NCI-H446 treated with DMSO at 0.1 percent for 48 hours (cell line): ENCODE results near the gene L1CAM.

Experiments
- DNase-seq: peaks from one replicate; lab custom pipeline; 2025; lab: John Stamatoyannopoulos, UW

The L1CAM gene

DNA sequence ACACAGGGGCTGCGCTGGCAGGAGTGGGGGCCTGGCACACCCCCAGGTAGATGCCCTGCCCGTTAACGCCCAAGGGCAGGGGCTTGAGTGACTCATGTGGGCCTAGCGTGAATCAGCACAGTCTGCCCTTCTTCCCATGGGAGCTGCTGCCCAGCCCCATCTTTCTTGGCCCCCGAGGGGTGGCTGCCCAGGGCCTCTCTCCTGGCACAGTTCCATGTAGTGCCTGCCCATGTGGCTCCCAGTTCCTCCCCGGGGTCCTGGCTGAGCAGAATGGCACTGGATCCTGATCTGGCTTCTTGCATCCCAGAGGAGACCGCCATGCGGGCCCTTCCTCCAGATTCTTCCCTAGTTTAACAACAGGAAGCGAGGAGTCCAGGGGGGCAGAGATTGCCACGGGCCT is 16.4 kb upstream of the L1CAM start:
- DNase-seq = no peak

DNA sequence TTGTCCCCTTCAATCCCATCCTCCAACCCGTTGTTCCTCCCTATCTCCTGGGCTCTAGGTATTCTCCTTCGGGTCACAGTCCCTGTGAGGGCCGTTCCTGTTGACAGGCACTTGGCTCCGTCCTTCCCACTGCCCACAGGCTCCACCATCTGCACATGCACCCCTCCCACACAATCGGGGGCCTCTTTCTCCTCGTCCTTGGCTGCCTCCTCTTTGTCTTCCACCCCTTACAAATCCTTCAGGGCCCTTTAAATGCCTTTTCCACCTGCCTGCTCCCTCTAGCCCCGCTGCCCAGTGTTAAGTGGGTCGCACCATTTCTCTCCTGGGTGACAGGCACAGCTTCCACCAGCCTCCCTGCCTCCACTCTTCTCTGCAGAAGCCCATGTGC is 15.8 kb upstream of the L1CAM start:
- no peak for DNase-seq

DNA sequence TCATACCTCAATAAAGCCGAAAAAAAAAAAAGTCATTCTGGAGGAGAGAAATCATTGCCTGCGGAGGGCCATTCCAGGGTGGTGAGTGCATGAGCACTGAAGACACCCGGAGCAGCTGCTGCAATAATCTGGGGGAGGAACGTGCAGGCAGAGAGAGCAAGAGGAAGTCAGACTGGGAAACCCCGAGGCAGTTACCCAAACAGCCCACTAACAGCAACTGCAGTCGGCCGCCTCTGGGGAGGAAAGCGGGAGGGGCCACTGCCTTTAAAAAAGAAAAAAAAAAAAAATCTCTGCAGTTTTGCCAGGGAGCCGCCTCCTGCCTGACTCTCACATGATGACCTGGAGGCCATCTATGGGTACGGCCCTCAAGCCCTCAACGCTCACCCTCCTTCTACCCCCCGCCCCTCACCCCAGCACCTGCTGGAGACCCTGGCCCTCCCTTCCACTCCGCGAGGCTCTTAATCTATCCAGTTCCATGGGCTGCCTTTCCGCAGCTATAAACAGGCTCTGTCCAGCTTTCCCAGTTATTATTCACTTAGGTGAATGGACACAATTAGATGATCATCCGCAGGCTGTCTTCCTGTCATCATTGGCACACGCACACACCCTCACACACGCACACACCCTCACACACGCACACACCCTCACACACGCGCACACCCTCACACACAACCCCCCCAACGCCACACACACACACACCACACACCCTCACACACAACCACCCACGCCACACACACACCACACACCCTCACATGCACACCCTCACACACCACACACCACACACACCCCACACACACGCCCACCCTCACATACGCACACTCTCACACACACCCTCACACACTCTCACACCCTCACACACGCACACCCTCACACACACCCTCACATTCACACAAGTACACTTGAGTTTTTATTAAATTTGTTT is 15.1 kb upstream of the L1CAM start:
- no peak for DNase-seq

DNA sequence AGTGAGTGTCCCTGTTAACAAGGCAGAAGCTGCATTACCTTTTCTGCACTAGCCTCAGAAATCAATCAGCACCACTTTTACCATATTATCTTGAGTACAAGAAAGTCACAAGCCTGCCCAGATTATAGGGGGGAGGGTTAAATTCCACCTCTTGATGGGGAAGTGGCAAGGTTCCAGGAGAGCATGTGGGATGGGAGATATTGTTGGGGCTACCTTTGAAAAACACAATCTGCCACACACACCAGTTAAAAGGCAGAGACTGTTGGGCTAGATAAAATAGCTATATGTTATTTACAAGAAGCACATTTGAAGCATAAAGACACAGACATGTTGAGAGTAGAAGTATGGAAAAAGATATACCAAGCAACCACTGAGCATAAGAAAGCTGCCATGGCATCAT is 11.9 kb upstream of the L1CAM start:
- no peak for DNase-seq

DNA sequence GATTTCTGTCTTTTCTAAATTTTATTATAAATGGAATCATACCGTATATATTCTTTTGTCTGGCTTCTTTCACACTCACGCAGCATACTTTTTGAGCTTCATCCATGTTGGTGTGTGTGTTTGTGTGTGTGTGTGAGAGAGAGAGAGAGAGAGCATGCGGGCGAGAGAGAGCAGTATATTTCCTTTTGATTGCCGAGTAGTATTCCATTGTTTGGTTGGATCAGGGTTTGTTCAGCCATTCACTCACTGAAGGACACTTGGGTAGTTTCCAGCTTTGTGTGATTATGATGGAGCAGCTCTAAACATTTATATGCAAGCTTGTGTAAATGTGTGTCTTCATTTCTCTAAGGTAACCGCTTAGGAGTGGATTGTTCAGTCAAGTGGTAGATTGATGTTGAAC is 3.1 kb upstream of the L1CAM start:
- DNase-seq = no peak

DNA sequence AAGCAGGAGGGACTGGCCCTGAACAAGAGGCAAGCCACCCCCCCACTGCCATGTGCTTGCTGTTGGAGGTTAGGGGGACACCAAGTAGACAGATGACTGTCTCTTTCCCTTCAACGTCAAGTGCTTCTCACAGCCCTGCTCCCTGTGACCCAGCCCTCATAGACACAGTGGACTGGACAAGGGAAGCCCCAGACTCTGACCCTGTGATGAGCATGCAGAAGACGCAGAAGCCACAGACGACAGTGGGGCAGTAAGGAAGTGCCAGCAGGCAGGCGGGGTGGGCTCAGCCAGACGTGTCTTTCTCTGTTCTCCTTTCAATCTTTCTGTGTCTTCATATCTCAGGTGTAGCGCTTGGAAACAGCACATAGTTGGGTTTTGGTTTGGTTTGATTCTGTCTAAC is 2.4 kb upstream of the L1CAM start:
- no peak for DNase-seq

DNA sequence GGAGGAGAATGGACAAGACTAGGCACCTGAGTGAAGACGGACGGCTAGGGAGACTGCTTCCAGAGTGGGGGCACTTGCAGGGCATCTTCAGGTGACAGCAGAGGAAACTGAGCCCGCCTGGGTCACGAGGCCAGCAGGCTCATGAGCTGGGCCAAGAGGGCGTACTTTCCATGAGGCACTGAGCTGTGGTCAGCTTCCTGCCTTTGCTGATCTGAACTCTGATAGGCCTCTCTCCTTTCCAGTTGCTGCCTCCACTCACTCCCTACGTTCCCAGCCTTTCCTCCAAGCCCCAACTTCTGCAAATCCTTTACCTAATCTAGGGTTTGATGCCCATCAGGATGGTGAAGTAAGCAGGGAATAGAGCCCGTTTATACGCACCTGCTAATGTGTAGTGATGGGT is 1.4 kb upstream of the L1CAM start:
- no peak for DNase-seq

DNA sequence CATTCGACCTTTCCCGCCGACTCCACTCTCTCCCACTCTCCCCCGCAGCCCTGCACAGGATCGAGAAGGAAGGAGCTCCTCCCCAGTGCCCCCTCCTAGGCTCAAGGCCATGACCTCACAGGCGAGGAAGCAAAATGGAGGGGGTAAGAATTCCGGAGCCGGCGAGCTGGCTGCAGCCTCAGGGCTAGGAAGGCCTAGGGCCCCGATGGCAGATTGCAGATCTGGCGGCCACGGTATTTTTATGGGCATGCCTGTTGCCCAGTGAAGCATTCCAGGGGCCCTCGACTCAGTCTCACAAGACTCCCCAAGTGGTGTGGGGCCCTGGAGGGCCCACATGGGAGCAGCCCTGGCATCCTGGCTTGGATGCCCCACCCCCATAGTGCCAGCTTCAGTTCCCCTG is 942 bp upstream of the L1CAM start:
- no peak for DNase-seq

DNA sequence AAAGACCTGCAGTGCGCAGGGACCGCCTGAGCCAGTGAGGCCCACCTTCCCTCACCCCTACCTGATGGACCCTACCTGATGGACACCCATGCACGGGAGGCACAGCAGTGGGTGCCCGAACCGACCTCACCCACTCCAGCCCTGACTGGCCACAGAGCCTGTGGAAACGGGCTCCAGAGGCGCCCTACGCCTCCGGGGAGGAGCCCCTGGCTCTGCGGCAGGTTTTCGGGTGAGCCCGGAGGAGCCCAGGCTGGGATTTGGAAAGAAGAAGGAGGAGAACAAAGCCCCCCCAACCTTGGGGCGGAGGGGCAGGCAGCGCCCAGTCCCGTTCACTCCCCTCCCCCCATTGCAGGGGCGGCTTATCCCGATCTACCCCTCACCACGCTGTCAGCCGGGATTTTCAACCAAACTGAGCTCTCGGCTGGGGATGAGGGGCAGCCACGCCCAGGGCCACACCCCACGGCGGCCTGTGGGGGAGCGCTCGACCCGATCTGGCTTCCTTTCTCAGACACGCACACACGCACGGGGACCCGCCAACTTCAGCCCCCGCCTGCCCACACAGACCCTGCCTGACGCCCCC is 675 bp downstream of the L1CAM start:
- no peak for DNase-seq

DNA sequence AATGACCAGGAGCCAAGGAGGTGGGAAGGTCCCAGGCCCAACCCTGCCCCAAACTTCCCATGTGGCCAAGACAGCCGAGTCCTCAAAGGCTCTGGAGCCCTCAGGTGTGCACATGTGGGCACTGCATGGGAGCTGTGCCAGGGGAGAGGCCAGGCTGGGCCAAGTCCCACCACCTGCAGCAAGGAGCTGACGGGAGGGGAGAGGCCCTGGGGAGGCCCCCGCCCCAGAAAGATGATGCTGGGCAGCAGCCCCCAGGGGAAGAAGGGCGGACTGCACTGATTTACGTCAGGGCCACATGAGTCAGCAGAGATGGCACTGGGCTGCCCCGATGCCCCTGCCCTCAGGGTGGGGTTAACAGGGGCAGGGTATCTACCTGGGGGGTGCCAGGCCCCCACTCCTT is 1.4 kb downstream of the L1CAM start:
- no peak for DNase-seq

DNA sequence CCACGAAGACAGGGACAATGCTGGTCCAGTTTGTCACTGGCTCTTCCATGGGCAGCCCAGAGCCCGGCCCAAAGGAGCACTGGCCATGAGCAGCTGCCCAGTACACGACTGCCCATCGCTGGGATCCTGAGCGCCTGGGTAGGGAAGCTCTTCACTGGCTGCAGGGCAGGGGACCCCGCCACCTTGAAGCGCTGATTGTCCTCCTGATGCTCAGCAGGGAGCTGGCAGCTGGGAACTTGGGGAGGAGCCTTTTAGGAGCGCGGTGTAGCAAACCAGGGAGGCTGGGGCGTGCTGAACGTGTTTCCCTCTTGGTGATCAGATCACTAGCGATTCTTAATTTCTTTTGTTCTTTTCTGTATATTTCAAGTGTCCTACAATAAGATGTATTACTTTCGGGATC is 1.8 kb downstream of the L1CAM start:
- no peak for DNase-seq

DNA sequence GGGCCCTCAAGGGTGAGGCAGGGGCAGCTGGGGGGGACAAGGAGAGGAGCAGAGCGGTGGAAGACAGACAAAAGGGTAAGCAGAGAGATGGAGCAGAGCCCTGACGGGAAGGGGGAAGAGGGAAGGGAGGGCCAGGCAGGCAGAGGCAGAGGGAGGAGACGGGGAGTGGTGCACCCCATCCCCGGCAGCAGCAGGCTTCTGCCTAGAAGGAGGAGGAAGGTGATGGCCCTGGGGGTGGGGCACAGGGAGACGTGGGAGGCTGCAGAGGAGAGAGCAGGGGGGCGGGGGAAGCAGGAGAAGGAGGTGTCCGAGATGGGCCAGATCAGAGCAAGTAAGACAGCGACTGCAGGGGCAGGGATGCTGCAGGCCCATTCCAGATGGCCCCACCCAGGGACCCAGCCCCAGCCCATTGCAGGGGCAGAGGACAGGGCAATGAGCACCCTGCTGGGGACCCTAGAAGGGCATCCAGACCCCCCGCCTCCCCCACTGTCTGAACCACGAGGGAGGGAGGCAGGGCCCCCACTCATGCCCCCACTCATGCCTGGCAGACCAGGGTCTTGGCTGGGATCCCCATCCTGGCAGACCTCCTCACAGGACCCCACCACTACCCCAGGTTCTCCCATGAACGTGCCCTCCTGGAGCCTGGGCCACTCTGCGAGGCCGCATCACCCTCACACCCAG is 2.7 kb downstream of the L1CAM start:
- DNase-seq = no peak

DNA sequence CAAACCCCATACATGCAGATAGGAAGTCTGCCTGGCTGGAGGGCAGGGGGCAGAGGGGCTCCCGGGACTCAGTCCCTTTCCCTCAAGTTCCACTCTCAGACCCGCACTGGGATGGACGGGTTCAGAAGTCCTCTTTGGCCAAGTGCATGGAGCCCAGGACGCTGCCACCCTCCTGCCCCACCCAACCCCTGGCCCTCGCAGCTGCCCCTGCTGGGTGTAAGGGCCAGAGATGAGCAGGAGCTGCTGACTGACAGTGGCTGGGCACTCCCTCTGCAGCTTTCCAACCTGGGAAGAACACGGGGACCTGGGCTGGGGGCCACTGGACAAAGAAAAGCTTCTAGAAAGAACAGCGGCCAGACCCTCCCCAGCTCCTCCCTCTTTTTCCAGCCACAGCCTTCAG is 3.4 kb downstream of the L1CAM start:
- DNase-seq = no peak

DNA sequence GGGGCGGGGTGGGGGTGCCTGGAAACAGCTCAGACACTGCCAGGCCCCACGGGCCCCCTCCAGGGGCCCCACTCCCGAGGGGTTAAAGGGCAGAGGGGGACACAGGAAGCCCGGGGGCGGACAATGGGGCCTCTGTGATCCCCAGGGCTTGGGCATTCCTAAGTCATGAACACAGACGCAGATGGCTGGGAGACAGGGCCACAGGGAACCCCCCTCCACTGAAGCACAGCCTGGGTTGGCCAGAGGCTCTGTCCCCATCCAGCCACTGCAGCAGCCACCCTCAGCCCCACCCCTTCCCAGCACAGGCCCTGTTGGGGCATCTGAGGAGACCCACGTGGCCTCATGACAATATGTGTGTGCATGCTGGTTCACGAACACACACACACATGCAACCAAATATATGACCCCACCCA is 3.9 kb downstream of the L1CAM start:
- no peak for DNase-seq

DNA sequence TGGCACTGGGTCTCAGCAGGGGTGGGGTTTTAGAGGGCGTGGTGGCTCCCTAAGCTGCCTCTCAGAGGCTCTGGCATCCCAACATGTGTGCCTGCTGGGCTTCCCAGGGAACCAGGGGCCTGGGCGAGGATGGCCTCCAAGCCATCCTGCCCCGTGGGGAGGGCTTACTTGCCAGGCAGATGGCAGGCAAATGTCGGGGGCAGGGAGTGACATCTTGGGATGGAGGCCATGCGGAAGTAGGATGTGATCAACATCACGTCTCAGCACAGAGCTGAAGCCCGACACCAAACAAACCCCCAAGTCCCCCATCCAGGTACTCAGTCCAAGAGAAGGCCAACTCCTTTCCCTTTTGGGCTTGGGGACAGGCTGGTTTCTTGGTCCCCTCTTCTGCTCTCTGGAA is 4.7 kb downstream of the L1CAM start:
- no peak for DNase-seq

DNA sequence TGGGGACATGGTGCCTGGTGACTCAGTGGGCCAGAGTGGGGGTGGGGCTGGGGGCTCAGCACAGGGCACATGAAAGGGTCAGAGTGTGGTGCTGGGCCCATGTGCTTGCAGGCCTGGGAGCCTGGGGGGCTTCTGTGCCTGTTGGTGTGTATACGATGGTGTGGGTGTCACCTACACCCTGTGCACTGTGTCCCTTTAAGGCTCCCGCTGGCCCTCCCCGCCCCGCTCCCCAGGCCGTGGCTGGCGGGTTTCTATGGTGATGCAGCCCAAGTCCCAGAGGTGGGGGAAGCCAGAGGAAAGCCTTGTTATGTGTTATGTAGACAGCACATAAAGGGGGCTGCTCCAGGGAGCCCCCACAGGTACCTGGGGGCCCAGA is 5.5 kb downstream of the L1CAM start:
- no peak for DNase-seq

DNA sequence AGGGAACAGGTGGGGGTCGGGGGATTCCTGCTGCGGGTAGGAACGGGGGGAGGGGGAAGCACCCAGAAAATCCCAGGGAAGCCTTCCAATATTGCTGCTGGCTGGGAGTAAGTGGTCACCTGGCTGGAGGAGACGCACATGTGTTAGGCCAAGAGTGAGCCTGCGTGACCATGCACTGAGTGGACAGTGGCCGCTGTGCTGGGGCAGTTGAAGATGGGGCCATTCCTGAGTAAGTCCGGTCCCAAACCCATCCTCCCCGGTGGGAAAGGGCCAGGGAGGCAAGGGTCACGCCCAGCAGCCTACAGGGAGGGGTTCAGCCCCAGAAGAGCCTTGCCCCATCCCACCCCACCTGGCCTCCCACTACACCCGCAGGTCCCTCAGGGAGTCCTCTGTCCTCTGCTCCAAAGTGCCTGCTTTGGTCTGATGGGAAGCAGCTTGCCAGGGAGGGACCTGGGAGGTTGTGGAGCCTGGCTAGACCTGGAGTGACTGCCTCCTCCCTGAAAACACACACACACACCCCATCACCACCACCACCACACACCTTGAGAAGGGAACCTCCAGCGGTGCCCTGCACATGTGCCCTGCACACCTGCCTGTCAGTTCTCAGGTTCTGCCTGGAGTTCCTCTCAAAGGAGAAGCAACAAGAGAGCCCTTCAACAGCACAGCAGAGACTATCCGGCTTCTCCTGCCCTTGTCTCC is 6.1 kb downstream of the L1CAM start:
- no peak for DNase-seq

DNA sequence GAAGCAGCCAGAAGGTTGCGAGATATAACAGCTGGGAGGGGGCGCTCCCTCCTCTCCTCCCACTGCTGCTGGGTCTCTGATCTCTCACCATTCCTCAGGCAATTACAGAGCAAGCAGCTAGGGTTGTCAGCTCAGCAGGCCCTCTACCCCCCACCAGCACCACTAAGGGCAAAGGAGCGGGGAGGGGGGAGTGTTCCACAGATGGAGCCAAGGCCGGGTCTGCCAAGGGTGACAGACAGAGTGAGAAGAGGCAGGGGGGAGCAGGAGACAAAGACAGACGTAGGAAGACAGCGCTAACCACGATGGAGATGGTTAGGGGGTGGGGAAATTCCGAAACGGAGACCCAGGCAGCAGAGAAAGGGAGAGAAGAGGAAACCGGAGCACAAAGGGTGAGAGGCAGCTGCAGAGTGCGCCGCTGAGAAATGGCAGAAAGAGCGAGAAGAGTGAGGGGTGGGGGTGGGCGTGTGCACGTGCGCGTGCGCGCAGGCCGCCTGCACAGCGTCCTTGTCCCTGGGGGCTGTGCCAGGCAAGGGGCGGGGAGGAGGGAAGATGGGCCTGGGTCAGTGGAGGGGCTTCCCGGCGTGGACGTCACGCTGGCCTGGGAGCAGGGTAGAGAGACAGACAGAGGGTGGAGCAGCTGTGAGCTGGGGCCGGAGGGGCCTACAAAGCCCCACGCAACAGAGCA is 6.9 kb downstream of the L1CAM start:
- peak; percentile 57 for DNase-seq

DNA sequence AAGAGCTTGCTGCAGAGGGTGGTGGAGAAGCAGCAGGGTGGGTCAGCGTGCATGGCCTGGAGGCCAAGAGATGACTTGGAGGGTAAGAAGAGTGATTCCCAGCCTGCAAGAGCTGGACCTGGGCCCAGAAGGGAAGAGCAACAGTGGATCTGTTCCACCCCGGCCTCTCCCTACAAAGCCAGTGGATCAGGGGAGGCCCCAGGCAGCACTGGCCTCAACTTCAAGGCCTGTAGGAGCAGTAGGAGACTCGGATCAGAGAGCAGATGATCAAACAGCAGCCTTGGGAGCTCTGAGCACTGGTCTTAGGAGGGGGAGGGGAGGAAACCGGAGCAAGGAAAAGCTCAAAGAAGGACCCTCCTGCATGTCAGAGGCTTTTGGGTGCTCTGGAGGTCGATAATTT is 7.6 kb downstream of the L1CAM start:
- DNase-seq = no peak

DNA sequence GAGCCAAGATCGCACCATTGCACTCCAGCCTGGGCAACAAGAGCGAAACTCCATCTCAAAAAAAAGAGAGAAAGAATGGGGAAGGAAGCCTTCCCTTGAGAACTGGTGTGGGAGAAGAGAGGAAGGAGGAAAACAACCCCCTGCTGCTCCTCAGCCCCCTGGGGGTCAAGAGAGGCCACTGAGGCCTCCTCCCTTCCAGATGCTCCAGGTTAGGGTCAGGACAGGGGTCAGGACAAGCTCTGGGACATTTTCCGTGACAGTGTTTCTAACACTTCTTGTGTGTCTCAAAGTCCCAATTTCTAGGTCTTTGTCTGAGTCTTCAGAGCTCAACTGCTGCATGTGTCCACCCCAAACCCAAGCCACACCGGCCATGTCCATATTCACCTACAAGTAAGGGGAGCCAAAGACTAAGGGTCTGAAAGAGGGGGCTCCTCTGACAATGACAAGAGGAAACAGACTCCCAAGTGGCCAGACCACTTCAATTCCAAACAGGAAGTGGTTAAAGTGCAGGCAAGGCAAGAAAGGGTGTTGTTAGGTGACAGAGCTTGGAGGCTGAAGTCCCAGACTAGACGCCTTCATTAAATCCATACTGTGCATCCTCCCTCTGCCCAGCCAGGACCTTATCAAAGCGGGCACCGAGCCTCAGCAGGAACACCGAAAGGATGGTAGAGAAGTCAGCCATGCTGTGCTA is 8.3 kb downstream of the L1CAM start:
- no peak for DNase-seq

DNA sequence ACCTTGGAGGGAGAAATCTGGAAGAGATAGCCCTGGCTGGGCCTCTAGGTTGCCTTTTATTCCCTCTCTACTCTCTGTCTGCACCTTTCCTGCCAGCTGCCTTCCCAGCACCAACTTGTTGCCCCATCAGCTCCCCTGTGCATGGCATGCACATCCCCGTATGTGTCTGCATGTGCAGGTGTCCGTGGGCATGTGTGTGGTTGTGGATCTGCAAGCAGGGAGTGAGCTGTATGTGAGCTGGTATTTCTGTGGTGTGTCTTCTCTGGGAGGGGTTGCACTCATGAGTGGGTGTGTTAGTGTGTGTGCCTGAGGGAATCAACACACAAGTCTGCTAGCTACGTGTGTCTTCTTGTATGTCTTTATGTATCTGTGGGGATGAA is 9.9 kb downstream of the L1CAM start:
- DNase-seq = no peak
